Osteoblast (primary cell): ENCODE results near the gene NCS1. TPM values are rescaled to one million over a fixed set of nuclear protein-coding genes. Genes with fewer than 3 reads are reported as not detected.

ENCODE experiments used
- DNase-seq: peaks from one replicate; pipeline ENCODE4 v3.0.0; 2011; ENCODE audit warnings: low spot score, mixed read lengths; ENCODE audit not compliant: insufficient read length; ENCODE audit errors: missing footprints
- H2AFZ ChIP-seq: 2 replicates; pipeline ENCODE4 v1.6.0; 2011; ENCODE audit warnings: mild to moderate bottlenecking, low read length
- H3K27ac ChIP-seq: 2 replicates; pipeline ENCODE4 v1.5.1; 2011; ENCODE audit warnings: mild to moderate bottlenecking, low read depth, low read length, moderate library complexity
- H3K27me3 ChIP-seq: 2 replicates; pipeline ENCODE4 v1.6.0; 2012; ENCODE audit warnings: mild to moderate bottlenecking, control low read depth, inconsistent platforms, low read length, moderate library complexity; ENCODE audit not compliant: insufficient read depth
- H3K36me3 ChIP-seq: 2 replicates; pipeline ENCODE4 v1.5.1; 2011; ENCODE audit warnings: mild to moderate bottlenecking, low read length, control low read depth, moderate library complexity; ENCODE audit not compliant: insufficient read depth
- H3K4me1 ChIP-seq: 2 replicates; pipeline ENCODE4 v1.5.1; 2011; ENCODE audit warnings: mild to moderate bottlenecking, low read length, control low read depth, moderate library complexity; ENCODE audit not compliant: insufficient read depth
- H3K4me2 ChIP-seq: 2 replicates; pipeline ENCODE4 v1.6.0; 2011; ENCODE audit warnings: mild to moderate bottlenecking, low read length; ENCODE audit not compliant: insufficient read depth
- H3K4me3 ChIP-seq: fragments of 200-600 bp; sonication (generic); 3 replicates; pipeline ENCODE4 v1.5.1; 2012; ENCODE audit warnings: mild to moderate bottlenecking, low read length, inconsistent platforms; ENCODE audit not compliant: insufficient read depth
- H3K79me2 ChIP-seq: 2 replicates; pipeline ENCODE4 v1.6.0; 2012; ENCODE audit warnings: mild to moderate bottlenecking, low read length, control low read depth, inconsistent platforms; ENCODE audit not compliant: insufficient read depth
- H3K9me3 ChIP-seq: 2 replicates; pipeline ENCODE4 v1.5.1; 2011; ENCODE audit warnings: low read depth, low read length, control low read depth
- H4K20me1 ChIP-seq: 2 replicates; pipeline ENCODE4 v1.6.0; 2012; ENCODE audit warnings: mild to moderate bottlenecking, low read length, control low read depth; ENCODE audit not compliant: insufficient read depth
- total RNA-seq: library from RNA; depleted of rRNA; stranded (reverse); fragments of >200 nt; gene quantifications from 2 replicates; pipeline ENCODE4 v1.2.3, GENCODE V29; 2012
- TF ChIP-seq, protein P1 (sequence below): IDR thresholded peaks from 2 replicates; pipeline ENCODE4 v1.5.1; 2011; ENCODE audit warnings: mild to moderate bottlenecking, low read depth, low read length, moderate library complexity; ENCODE audit errors: extremely low read depth

NCS1 gene
- total RNA-seq, 1 donor = 49.9 TPM

GRCh38 chr9:130266236-130267098, 94.3 kb downstream of the NCS1 start:
- Histone ChIP-seq H3K4me3 (no peak overlapping the region), H3K4me1 (no peaks in the 10 kb centered on the region), H3K27me3 (peaks cover 92% of the 10 kb centered on the region), H3K36me3 (no peaks in the 10 kb centered on the region), H3K79me2 (no peaks in the 10 kb centered on the region), H4K20me1 (no peaks in the 10 kb centered on the region), H3K27ac (no peak overlapping the region), H2AFZ (no peak overlapping the region), H3K4me2 (no peak overlapping the region), H3K9me3 (no peaks in the 10 kb centered on the region)
- TF ChIP-seq, protein P1, sequence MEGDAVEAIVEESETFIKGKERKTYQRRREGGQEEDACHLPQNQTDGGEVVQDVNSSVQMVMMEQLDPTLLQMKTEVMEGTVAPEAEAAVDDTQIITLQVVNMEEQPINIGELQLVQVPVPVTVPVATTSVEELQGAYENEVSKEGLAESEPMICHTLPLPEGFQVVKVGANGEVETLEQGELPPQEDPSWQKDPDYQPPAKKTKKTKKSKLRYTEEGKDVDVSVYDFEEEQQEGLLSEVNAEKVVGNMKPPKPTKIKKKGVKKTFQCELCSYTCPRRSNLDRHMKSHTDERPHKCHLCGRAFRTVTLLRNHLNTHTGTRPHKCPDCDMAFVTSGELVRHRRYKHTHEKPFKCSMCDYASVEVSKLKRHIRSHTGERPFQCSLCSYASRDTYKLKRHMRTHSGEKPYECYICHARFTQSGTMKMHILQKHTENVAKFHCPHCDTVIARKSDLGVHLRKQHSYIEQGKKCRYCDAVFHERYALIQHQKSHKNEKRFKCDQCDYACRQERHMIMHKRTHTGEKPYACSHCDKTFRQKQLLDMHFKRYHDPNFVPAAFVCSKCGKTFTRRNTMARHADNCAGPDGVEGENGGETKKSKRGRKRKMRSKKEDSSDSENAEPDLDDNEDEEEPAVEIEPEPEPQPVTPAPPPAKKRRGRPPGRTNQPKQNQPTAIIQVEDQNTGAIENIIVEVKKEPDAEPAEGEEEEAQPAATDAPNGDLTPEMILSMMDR = no peak
- no peak for DNase-seq

- TF ChIP-seq, protein P1 = no peak
- H4K20me1 ChIP-seq = no peaks in the 10 kb centered on the region
- no peak overlapping the region for H3K4me2 ChIP-seq
- no peaks in the 10 kb centered on the region for H3K9me3 ChIP-seq
- H3K27ac ChIP-seq = no peak overlapping the region
- H3K27me3 ChIP-seq = peaks cover 82% of the 10 kb centered on the region
- no peak overlapping the region for H3K4me3 ChIP-seq
- H3K79me2 ChIP-seq = no peaks in the 10 kb centered on the region
- no peak for DNase-seq
- H3K4me1 ChIP-seq = no peaks in the 10 kb centered on the region
- no peaks in the 10 kb centered on the region for H3K36me3 ChIP-seq
- H2AFZ ChIP-seq = no peak overlapping the region
Observed at GRCh38 chr9:130267930-130268329, 95.7 kb downstream of the NCS1 start.

- no peak overlapping the region for H3K27ac ChIP-seq
- TF ChIP-seq, protein P1 = no peak
- H2AFZ ChIP-seq = no peak overlapping the region
- H4K20me1 ChIP-seq = no peaks in the 10 kb centered on the region
- H3K4me1 ChIP-seq = no peaks in the 10 kb centered on the region
- H3K9me3 ChIP-seq = no peaks in the 10 kb centered on the region
- H3K4me2 ChIP-seq = no peak overlapping the region
- no peak for DNase-seq
- no peaks in the 10 kb centered on the region for H3K36me3 ChIP-seq
- H3K4me3 ChIP-seq = no peak overlapping the region
- peaks cover 75% of the 10 kb centered on the region for H3K27me3 ChIP-seq
- no peaks in the 10 kb centered on the region for H3K79me2 ChIP-seq
Observed at GRCh38 chr9:130268521-130269211, 96.5 kb downstream of the NCS1 start.

DNA sequence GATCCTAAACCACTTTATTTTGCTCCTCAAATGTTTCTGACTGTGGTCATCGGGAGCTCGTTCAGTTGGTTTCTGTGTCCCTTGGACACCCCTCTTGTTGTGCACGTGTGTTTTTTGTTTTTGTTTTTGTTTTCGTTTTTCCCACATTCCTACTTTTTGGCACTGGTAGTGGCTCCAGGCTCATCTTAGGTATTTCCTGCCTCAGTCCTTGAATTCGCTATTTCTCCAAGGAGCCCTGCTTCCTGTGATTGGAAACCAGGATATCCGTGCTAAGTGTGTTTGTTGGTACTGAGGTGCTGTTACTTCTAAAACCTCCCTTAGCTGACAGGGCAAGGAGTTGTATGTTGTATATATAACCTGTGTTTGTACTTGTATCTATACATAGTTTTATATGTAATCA, 99.3 kb downstream of the NCS1 start:
- Histone ChIP-seq H3K4me1 (no peaks in the 10 kb centered on the region), H3K79me2 (no peaks in the 10 kb centered on the region), H3K4me2 (no peak overlapping the region), H3K9me3 (no peaks in the 10 kb centered on the region), H4K20me1 (no peaks in the 10 kb centered on the region), H3K27ac (no peak overlapping the region), H2AFZ (no peak overlapping the region), H3K36me3 (no peaks in the 10 kb centered on the region), H3K27me3 (peaks cover 47% of the 10 kb centered on the region), H3K4me3 (no peak overlapping the region)
- TF ChIP-seq, protein P1 = no peak
- no peak for DNase-seq
